Panc1 (cell line): Measurements from ENCODE around the gene C2CD2L. TPM values are rescaled to one million over a fixed set of nuclear protein-coding genes. Genes with fewer than 3 reads are reported as not detected.
A peak's percentile ranks its signal among the peaks of the same experiment; 100 is the strongest.

Experiments
- ATAC-seq: fragments of 200-7000 bp; cut with Tn5 transposase; 2 replicates; pipeline ENCODE4 v1.9.1; 2020; ENCODE audit warnings: mild to moderate bottlenecking, moderate library complexity
- BruUV-seq: library from RNA; stranded (reverse); fragments of 400-500 nt; replicated peaks from 2 replicates; lab custom pipeline; 2021; lab: Mats Ljungman, UMichigan
- CTCF ChIA-PET: fragments of 300-600 bp; sonication (Branson Sonifier 250); formaldehyde crosslinking; loops from one replicate; lab custom pipeline; 2022; ENCODE audit warnings: antibody characterized with exemption; lab: Charles Lee
- POLR2A ChIA-PET: fragments of 300-600 bp; sonication (Branson Sonifier 250); formaldehyde crosslinking; loops from one replicate; lab custom pipeline; 2022; ENCODE audit warnings: antibody characterized with exemption; lab: Charles Lee
- DNase-seq: peaks from one replicate; pipeline ENCODE4 v3.0.0-alpha.2; 2010; ENCODE audit warnings: low read depth, low spot score
- H3K27ac ChIP-seq: 2 replicates; pipeline ENCODE4 v1.5.1; 2011; ENCODE audit warnings: mild to moderate bottlenecking, low read length, inconsistent platforms
- H3K27me3 ChIP-seq: fragments of 200-500 bp; sonication (Bioruptor generic); 2 replicates; pipeline ENCODE4 v1.6.0; 2014; ENCODE audit warnings: low read length, inconsistent platforms; ENCODE audit not compliant: control insufficient read depth, insufficient read depth
- H3K36me3 ChIP-seq: fragments of 200-500 bp; sonication (Bioruptor generic); 2 replicates; pipeline ENCODE4 v1.5.1; 2014; ENCODE audit warnings: inconsistent platforms, mild to moderate bottlenecking, low read length, moderate library complexity; ENCODE audit not compliant: control insufficient read depth, insufficient read depth
- H3K4me1 ChIP-seq: 2 replicates; pipeline ENCODE4 v1.5.1; 2011; ENCODE audit warnings: inconsistent platforms, mild to moderate bottlenecking, low read length, moderate library complexity; ENCODE audit not compliant: control insufficient read depth, insufficient read depth
- H3K4me3 ChIP-seq, 2 experiments: 2 replicates each; pipeline ENCODE4 v1.5.1; 2011 to 2012; ENCODE audit warnings: low read depth in 2 of 2, low read length in 2 of 2, mild to moderate bottlenecking in 2 of 2, inconsistent platforms in 1 of 2, moderate library complexity in 1 of 2
- H3K9me3 ChIP-seq: fragments of 200-500 bp; sonication (Bioruptor generic); 2 replicates; pipeline ENCODE4 v1.5.1; 2014; ENCODE audit warnings: low read depth, mild to moderate bottlenecking, inconsistent platforms, low read length, moderate library complexity; ENCODE audit not compliant: control insufficient read depth, insufficient read depth
- CTCF ChIP-seq: fragments of 450-650 bp; IDR thresholded peaks from 2 replicates; pipeline ENCODE4 v1.5.1; 2017; ENCODE audit warnings: mild to moderate bottlenecking
- POLR2AphosphoS5 ChIP-seq: IDR thresholded peaks from 2 replicates; pipeline ENCODE4 v1.6.1; 2012; ENCODE audit warnings: mild to moderate bottlenecking, low read depth, low read length, moderate library complexity
- REST ChIP-seq, 2 experiments: IDR thresholded peaks; 2 replicates each; pipeline ENCODE4 v1.6.1; 2011 to 2012; ENCODE audit warnings: low read depth in 2 of 2, control low read depth in 1 of 2, low read length in 1 of 2, mild to moderate bottlenecking in 1 of 2, moderate library complexity in 1 of 2; ENCODE audit not compliant: insufficient read depth in 1 of 2
- SIN3A ChIP-seq: IDR thresholded peaks from 2 replicates; pipeline ENCODE4 v1.6.1; 2012; ENCODE audit warnings: low read depth, mild to moderate bottlenecking, low read length, moderate library complexity, borderline replicate concordance; ENCODE audit not compliant: insufficient read depth
- TCF7L2 ChIP-seq: IDR thresholded peaks from 2 replicates; pipeline ENCODE4 v1.6.1; 2011; ENCODE audit warnings: mild to moderate bottlenecking, low read depth, low read length, inconsistent platforms
- in situ Hi-C: cut with HindIII; loops from 2 replicates; pipeline ENCODE4 v1.10.0; 2016; ENCODE audit warnings: low sequenced_read_pairs, low pct_unique_long_range_greater_than_20kb
- intact Hi-C: fragments of 100-400 bp; cut with micrococcal nuclease; formaldehyde crosslinking; loops from one replicate; pipeline ENCODE4 v1.10.0; 2022; ENCODE audit not compliant: unreplicated experiment
- total RNA-seq: library from RNA; stranded (reverse); gene quantifications from one replicate; pipeline ENCODE4 v1.2.1, GENCODE V29; 2021; ENCODE audit not compliant: unreplicated experiment

The C2CD2L gene
- total RNA-seq, 1 experiment from 2014 or later = 10.1 TPM

- Histone ChIP-seq H3K9me3 (no peaks in the 10 kb centered on the region), H3K4me1 (no peaks in the 10 kb centered on the region), H3K36me3 (no peaks in the 10 kb centered on the region), H3K27me3 (no peaks in the 10 kb centered on the region), H3K4me3 (no peak overlapping the region), H3K27ac (no peak overlapping the region)
- intact Hi-C loops = no loop called here
- ATAC-seq (no peak), DNase-seq (no peak)
- no TSS peak for BruUV-seq
- POLR2A ChIA-PET = no interaction called here
- no peak for TF ChIP-seq TCF7L2
- no peak for TF ChIP-seq REST (IDR thresholded peaks at IDR 0.05; ENCODE audit: insufficient read depth in 1 of 2, low read depth in 2 of 2, low read length in 1 of 2)
- no peak for TF ChIP-seq POLR2AphosphoS5
- TF ChIP-seq SIN3A = no peak
- TF ChIP-seq CTCF = no peak
- CTCF ChIA-PET = interaction anchor here (1.4 kb wide), 1 partner anchor 186 kb away, joined by 3 read pairs; no protein-coding TSS in a partner anchor
- in situ Hi-C loops = no loop called here
Measured at GRCh38 chr11:119154178-119154577, 47.0 kb downstream of the C2CD2L start.

GRCh38 chr11:119155733-119156492 lies 48.8 kb downstream of the C2CD2L start:
- no peak overlapping the region for H3K4me3 ChIP-seq
- H3K36me3 ChIP-seq = no peaks in the 10 kb centered on the region
- CTCF ChIA-PET = interaction anchor here (0.6 to 1.4 kb wide), 2 partner anchors 12 to 40 kb away, joined by 3 to 6 read pairs; no protein-coding TSS in a partner anchor
- in situ Hi-C loops = no loop called here
- DNase-seq (no peak), ATAC-seq (peak; percentile 69)
- no peaks in the 10 kb centered on the region for H3K9me3 ChIP-seq
- TF ChIP-seq SIN3A (no peak), CTCF (no peak), REST (IDR thresholded peaks at IDR 0.05; ENCODE audit: insufficient read depth in 1 of 2, low read depth in 2 of 2, low read length in 1 of 2) (no peak), POLR2AphosphoS5 (no peak), TCF7L2 (no peak)
- no peaks in the 10 kb centered on the region for H3K27me3 ChIP-seq
- no TSS peak for BruUV-seq
- H3K4me1 ChIP-seq = no peaks in the 10 kb centered on the region
- POLR2A ChIA-PET = interaction anchor here (0.5 kb wide), 1 partner anchor 162 kb away, joined by 3 read pairs; no protein-coding TSS in a partner anchor
- intact Hi-C loops = no loop called here
- no peak overlapping the region for H3K27ac ChIP-seq
